H1 (cell line): ENCODE data around the gene KCNK15. TPM values are rescaled to one million over a fixed set of nuclear protein-coding genes. Genes with fewer than 3 reads are reported as not detected.

Experiments
- SP1 ChIP-seq: IDR thresholded peaks from 2 replicates; pipeline ENCODE4 v1.6.1; 2011; ENCODE audit warnings: low read depth, low read length
- SRF ChIP-seq: IDR thresholded peaks from 2 replicates; pipeline ENCODE4 v1.6.1; 2011; ENCODE audit warnings: mild to moderate bottlenecking, low read depth, low read length, moderate library complexity
- TBP ChIP-seq: IDR thresholded peaks from 2 replicates; pipeline ENCODE4 v1.6.1; 2011; ENCODE audit warnings: low read depth, low read length, improper control_type of control experiment
- polyA plus RNA-seq, 7 experiments: library from polyadenylated mRNA; depleted of rRNA in 3 of 7; stranded (reverse) in 5 of 7; unstranded in 2 of 7; fragments of >200 nt in 5 of 7; fragments of 200-250 nt in 2 of 7; gene quantifications; 1 replicate in 5 of 7; 2 replicates in 1 of 7; 4 replicates in 1 of 7; pipeline versions ENCODE4 v1.2.1 to v1.2.3, GENCODE V29; 2011 to 2013; ENCODE audit warnings: missing spikeins in 2 of 7, mixed read lengths in 2 of 7
- total RNA-seq: library from RNA; stranded (reverse); fragmentation: NEBNext Ultra II Directional; extraction: Animal tissue kit (Norgen Biotek cat#: 25700); gene quantifications from 2 replicates; pipeline ENCODE4 v1.2.1, GENCODE V29; 2021

KCNK15 gene
- total and polyA plus RNA-seq, 2 of the 8 experiments (the other 6 are each of a cell fraction or from before 2014, with no cell fraction given): 0.24 to 0.33 TPM

DNA sequence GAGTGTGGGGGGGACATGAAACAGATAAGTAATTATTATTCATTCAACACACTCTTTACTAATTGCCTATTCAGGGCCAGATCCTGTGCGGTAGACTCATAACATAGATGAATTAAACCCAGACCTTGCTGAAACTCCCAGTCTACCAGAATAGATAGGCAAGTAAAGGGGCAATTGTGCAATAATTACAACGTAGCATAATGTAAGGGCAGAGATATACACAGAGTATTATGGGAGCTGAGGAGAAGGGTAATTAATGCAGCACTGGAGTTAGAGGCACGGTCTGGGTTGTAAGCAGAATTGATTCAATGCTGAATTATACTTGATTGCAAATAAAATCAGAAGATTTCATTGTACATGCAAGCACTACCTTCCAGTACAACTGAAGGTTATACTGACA, 35.5 kb downstream of the KCNK15 start (continued):
- no peak for TF ChIP-seq SRF
- no peak for TF ChIP-seq TBP
- TF ChIP-seq SP1: no peak
